IPS-20b (cell line): ENCODE measurements around the gene GGT7.
"Not testable (repeated sequence)": the region's sequence is repeated elsewhere in the genome, so short reads cannot be mapped to it uniquely, and the experiment has no call there.

Experiments used
- H3K27ac ChIP-seq: one replicate; pipeline ENCODE4 v1.5.1; 2013; ENCODE audit warnings: low read length
- H3K27me3 ChIP-seq: 2 replicates; pipeline ENCODE4 v1.6.1; 2013; ENCODE audit warnings: mild to moderate bottlenecking, low read length, inconsistent platforms; ENCODE audit not compliant: insufficient read depth
- H3K36me3 ChIP-seq: 2 replicates; pipeline ENCODE4 v1.6.1; 2013; ENCODE audit warnings: low read depth, mild to moderate bottlenecking, inconsistent platforms, low read length, moderate library complexity; ENCODE audit not compliant: insufficient read depth
- H3K4me1 ChIP-seq: 2 replicates; pipeline ENCODE4 v1.6.1; 2013; ENCODE audit warnings: mild to moderate bottlenecking, control low read depth, inconsistent platforms, low read length, moderate library complexity; ENCODE audit not compliant: insufficient read depth
- H3K4me3 ChIP-seq: 2 replicates; pipeline ENCODE4 v1.5.1; 2013; ENCODE audit warnings: mild to moderate bottlenecking, low read length, inconsistent platforms
- H3K9ac ChIP-seq: 2 replicates; pipeline ENCODE4 v1.6.1; 2013; ENCODE audit warnings: low read depth, mild to moderate bottlenecking, inconsistent platforms, low read length, moderate library complexity
- H3K9me3 ChIP-seq: 2 replicates; pipeline ENCODE4 v1.6.1; 2013; ENCODE audit warnings: mild to moderate bottlenecking, low read depth, low read length, inconsistent platforms; ENCODE audit not compliant: insufficient read depth

The GGT7 gene

GRCh38 chr20:34872622-34873224, at the start of gene GGT7:
TSS of gene GGT7 (minus strand) at chr20:34872856. CDS start at chr20:34872815, 41 bp downstream.
- Histone ChIP-seq H3K4me3 (peak within 1 kb of the TSS; percentile 80), H3K4me1 (no peaks in the 10 kb centered on the region; the same call in 1 of the 2 replicates), H3K9ac (peak within 1 kb of the TSS; percentile 65; the same call in 1 of the 2 replicates), H3K36me3 (no peaks in the 10 kb centered on the region; the same call in 1 of the 2 replicates), H3K27me3 (peaks cover 35% of the 10 kb centered on the region), H3K9me3 (no peaks in the 10 kb centered on the region), H3K27ac (no peak within 1 kb of the TSS)

GRCh38 chr20:34921436-34921835, 48.8 kb upstream of the GGT7 start:
- H3K36me3 ChIP-seq = peaks cover 14% of the 10 kb centered on the region; the same call in 1 of the 2 replicates
- H3K4me3 ChIP-seq = no peak overlapping the region
- no peaks in the 10 kb centered on the region for H3K27me3 ChIP-seq
- H3K27ac ChIP-seq = no peak overlapping the region
- H3K9me3 ChIP-seq = no peaks in the 10 kb centered on the region; the same call in 1 of the 2 replicates
- no peak overlapping the region for H3K9ac ChIP-seq
- H3K4me1 ChIP-seq = no peaks in the 10 kb centered on the region

GRCh38 chr20:34920055-34920454, 47.4 kb upstream of the GGT7 start:
- peaks cover 8% of the 10 kb centered on the region; the same call in 1 of the 2 replicates for H3K36me3 ChIP-seq
- no peak overlapping the region for H3K27ac ChIP-seq
- no peaks in the 10 kb centered on the region for H3K4me1 ChIP-seq
- no peak overlapping the region for H3K4me3 ChIP-seq
- no peaks in the 10 kb centered on the region; the same call in 1 of the 2 replicates for H3K9me3 ChIP-seq
- no peaks in the 10 kb centered on the region for H3K27me3 ChIP-seq
- H3K9ac ChIP-seq = no peak overlapping the region

GRCh38 chr20:34916774-34917354, 44.2 kb upstream of the GGT7 start:
- Histone ChIP-seq H3K9ac (no peak overlapping the region), H3K27ac (no peak overlapping the region), H3K4me3 (no peak overlapping the region), H3K4me1 (no peaks in the 10 kb centered on the region), H3K9me3 (no peaks in the 10 kb centered on the region), H3K36me3 (no peaks in the 10 kb centered on the region; the same call in 1 of the 2 replicates), H3K27me3 (no peaks in the 10 kb centered on the region)

- H3K9ac ChIP-seq = no peak overlapping the region
- H3K36me3 ChIP-seq = no peaks in the 10 kb centered on the region; the same call in 1 of the 2 replicates
- no peak overlapping the region for H3K27ac ChIP-seq
- H3K4me3 ChIP-seq = no peak overlapping the region
- no peaks in the 10 kb centered on the region for H3K27me3 ChIP-seq
- no peaks in the 10 kb centered on the region for H3K4me1 ChIP-seq
- no peaks in the 10 kb centered on the region for H3K9me3 ChIP-seq
Measured at GRCh38 chr20:34915749-34916455, 43.2 kb upstream of the GGT7 start.

GRCh38 chr20:34915131-34915530, 42.5 kb upstream of the GGT7 start:
- no peaks in the 10 kb centered on the region for H3K4me1 ChIP-seq
- no peaks in the 10 kb centered on the region for H3K9me3 ChIP-seq
- H3K36me3 ChIP-seq = no peaks in the 10 kb centered on the region
- H3K4me3 ChIP-seq = no peak overlapping the region
- H3K27ac ChIP-seq = no peak overlapping the region
- no peak overlapping the region for H3K9ac ChIP-seq
- H3K27me3 ChIP-seq = no peaks in the 10 kb centered on the region

- H3K36me3 ChIP-seq = no peaks in the 10 kb centered on the region
- H3K27me3 ChIP-seq = no peaks in the 10 kb centered on the region
- H3K27ac ChIP-seq = no peak overlapping the region
- no peak overlapping the region for H3K9ac ChIP-seq
- H3K9me3 ChIP-seq = no peaks in the 10 kb centered on the region
- H3K4me3 ChIP-seq = no peak overlapping the region
- H3K4me1 ChIP-seq = no peaks in the 10 kb centered on the region
Measured at GRCh38 chr20:34907616-34908469, 35.2 kb upstream of the GGT7 start.

- no peaks in the 10 kb centered on the region for H3K27me3 ChIP-seq
- H3K9ac ChIP-seq = no peak overlapping the region
- no peaks in the 10 kb centered on the region for H3K9me3 ChIP-seq
- no peaks in the 10 kb centered on the region for H3K36me3 ChIP-seq
- H3K27ac ChIP-seq = no peak overlapping the region
- H3K4me1 ChIP-seq = no peaks in the 10 kb centered on the region
- no peak overlapping the region for H3K4me3 ChIP-seq
Measured at GRCh38 chr20:34904202-34904621, 31.6 kb upstream of the GGT7 start.

GRCh38 chr20:34898731-34899130, 26.1 kb upstream of the GGT7 start:
- not testable (repeated sequence) for H3K27me3 ChIP-seq, H3K4me1 ChIP-seq, H3K36me3 ChIP-seq

GRCh38 chr20:34898129-34898528, 25.5 kb upstream of the GGT7 start:
- not testable (repeated sequence) for H3K27me3 ChIP-seq, H3K4me1 ChIP-seq, H3K9ac ChIP-seq, H3K4me3 ChIP-seq, H3K9me3 ChIP-seq, H3K36me3 ChIP-seq, H3K27ac ChIP-seq

More at GRCh38 chr20:34898731-34899130, 26.1 kb upstream of the GGT7 start:
- not testable (repeated sequence) for H3K9ac ChIP-seq, H3K4me3 ChIP-seq, H3K27ac ChIP-seq, H3K9me3 ChIP-seq

- Histone ChIP-seq H3K4me1 (no peaks in the 10 kb centered on the region), H3K9me3 (no peaks in the 10 kb centered on the region)
Measured at GRCh38 chr20:34896086-34896621, 23.5 kb upstream of the GGT7 start.

More at GRCh38 chr20:34896086-34896621, 23.5 kb upstream of the GGT7 start:
- Histone ChIP-seq H3K36me3 (no peaks in the 10 kb centered on the region), H3K27me3 (no peaks in the 10 kb centered on the region), H3K9ac (no peak overlapping the region), H3K4me3 (no peak overlapping the region), H3K27ac (no peak overlapping the region)
